Cardiac fibroblast (primary cell): ENCODE data around the gene LRRC4C.

Experiments used
- DNase-seq, 2 donors: peaks; one replicate each; pipeline versions ENCODE4 v3.0.0 to v3.0.0-alpha.2; 2010; ENCODE audit warnings: low read depth in 2 of 2
- H3K4me3 ChIP-seq, 2 donors: replicated peaks in 1 of 2; 1 replicate in 1 of 2; 2 replicates in 1 of 2; pipeline ENCODE4 v1.5.1; 2011; ENCODE audit warnings: low read depth in 2 of 2, low read length in 2 of 2, mild to moderate bottlenecking in 2 of 2, moderate library complexity in 1 of 2
- TF ChIP-seq, protein P1 (sequence below): IDR thresholded peaks from one replicate; pipeline ENCODE4 v1.5.1; 2011; ENCODE audit warnings: low read depth, mild to moderate bottlenecking, low read length, inconsistent platforms

Gene LRRC4C

DNA sequence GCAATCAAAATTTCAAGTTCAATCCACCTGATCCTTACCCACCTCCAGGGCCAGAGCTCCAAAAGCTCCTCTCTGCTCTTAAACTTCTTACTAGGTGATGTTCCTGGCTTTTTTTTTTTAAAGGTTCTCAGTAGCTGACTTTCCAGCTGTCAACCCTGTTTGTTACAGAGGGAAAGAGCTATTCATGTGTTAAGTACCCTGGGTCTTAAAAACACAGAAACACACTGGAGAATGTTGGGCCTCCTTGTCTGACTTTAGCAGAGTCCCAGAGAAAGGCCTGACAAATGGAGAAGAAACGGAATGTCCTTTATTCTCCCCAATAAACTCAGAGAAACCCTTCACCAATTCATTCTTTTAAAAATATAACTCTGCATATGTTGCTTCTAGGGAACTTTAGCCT is 3.2 kb downstream of the LRRC4C start:
- H3K4me3 ChIP-seq = no peak overlapping the region
- TF ChIP-seq, protein P1, sequence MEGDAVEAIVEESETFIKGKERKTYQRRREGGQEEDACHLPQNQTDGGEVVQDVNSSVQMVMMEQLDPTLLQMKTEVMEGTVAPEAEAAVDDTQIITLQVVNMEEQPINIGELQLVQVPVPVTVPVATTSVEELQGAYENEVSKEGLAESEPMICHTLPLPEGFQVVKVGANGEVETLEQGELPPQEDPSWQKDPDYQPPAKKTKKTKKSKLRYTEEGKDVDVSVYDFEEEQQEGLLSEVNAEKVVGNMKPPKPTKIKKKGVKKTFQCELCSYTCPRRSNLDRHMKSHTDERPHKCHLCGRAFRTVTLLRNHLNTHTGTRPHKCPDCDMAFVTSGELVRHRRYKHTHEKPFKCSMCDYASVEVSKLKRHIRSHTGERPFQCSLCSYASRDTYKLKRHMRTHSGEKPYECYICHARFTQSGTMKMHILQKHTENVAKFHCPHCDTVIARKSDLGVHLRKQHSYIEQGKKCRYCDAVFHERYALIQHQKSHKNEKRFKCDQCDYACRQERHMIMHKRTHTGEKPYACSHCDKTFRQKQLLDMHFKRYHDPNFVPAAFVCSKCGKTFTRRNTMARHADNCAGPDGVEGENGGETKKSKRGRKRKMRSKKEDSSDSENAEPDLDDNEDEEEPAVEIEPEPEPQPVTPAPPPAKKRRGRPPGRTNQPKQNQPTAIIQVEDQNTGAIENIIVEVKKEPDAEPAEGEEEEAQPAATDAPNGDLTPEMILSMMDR = no peak
- DNase-seq = no peak

DNA sequence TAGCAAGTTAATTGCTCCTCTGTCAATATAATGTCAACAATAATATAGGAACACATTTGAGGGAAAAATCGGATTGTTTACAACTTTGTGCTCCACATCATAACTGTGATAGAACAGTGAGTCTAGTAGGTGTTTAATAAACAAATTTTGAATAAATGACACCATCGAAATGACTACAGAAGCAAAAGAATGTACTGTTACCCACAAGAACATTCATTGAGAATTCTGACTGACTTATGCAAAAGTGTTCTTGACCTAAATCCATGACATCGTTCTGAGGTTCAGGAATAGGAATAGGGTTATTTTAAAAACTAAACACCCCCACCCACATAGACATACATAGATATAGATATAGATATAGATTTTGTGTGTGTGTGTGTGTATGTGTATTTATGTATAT is 8.4 kb downstream of the LRRC4C start:
- TF ChIP-seq, protein P1 = no peak

DNA sequence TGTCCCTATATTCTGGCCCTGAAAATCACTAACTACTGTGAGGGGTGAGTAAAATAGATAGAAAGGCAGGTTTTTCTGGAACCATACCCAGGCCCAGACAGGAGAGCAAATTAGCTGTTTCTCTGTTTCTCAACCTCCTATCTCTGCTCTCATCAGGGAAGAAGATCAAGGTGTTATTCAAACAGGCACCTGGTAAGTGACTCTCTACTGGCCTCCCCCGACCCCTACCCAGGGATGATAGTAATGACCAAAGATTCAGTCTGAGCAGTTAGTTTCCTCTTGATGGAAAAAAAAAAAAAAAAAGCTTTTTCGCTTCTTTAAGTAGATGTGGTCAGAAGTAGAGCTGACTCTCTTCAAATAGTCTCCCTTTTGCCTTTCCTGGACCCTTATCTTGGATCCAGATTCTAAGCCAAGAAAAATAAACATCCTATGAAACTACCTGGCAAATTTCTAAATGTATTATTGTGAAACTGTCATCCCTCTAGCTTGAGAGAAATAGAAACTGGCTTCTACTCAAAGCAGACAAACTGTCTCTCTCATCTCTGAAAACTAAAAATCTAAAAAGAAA is 9.9 kb downstream of the LRRC4C start:
- no peak overlapping the region for H3K4me3 ChIP-seq
- TF ChIP-seq, protein P1 = no peak
- DNase-seq = no peak

More for the DNA sequence above, 8.4 kb downstream of the LRRC4C start:
- no peak for DNase-seq
- no peak overlapping the region for H3K4me3 ChIP-seq

DNA sequence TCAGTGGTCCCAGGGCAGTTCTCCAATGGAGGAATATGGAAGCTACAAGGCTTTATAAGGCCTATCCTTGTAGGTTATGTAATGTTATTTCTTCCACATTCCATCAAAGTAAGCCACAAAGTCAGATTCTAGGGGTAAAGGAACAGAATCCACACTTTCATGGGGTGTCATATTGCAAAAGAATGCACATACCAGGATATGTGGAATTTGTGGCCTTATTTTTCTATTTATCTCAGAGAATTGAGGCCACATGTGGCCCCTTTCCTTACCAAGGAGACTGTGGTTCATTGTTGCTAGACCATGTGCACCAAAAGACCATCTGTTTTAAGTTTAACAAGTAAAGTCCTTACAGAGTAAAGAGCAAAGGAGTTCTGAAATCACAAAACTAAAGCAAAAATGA is 12.9 kb downstream of the LRRC4C start:
- TF ChIP-seq, protein P1 = no peak
- DNase-seq = no peak
- no peak overlapping the region for H3K4me3 ChIP-seq

DNA sequence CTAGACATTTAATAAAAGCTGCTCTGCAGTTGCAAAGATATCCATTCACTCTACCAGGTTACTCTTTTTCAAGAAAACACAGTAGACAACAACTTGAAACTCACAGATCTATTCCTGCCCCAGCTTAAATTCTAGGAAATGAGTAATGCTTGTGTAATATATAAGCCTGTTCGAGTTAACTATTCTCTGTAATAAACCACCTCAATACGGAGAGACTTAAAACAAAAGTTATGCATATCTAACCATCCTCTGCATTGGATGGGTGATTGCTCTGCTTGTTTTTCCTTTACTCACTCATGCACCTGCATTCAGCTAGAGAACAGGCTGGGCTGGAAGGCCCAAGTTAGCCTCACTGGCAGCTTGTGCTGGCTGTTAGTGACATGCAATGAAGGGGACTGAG is 13.3 kb downstream of the LRRC4C start:
- peak in 1 of 2 donors; percentile 41 for DNase-seq
- TF ChIP-seq, protein P1 = no peak

DNA sequence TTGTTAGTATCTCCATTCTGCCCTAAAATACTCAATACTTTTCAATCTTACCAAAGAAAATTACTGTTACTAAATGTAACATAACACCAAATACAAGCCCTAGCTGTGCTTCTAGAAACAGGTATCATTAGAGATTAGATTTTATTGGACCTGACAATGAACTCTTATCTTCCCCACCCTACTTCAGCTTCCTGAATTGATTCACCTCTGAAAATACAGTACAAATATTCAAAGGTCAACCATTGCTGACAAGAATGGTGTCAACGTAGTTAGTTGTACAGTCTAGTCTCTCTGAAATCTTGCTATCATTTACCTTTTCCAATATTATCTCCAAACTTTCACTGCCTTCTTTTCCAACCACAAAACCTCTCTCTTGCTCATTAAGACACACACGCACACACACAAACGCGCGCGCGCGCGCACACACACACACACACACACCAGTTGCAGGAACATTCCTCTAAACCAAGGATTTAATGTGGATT is 22.4 kb downstream of the LRRC4C start:
- no peak for DNase-seq
- TF ChIP-seq, protein P1 = no peak
- no peak overlapping the region for H3K4me3 ChIP-seq

More for the DNA sequence above, 13.3 kb downstream of the LRRC4C start:
- H3K4me3 ChIP-seq = no peak overlapping the region

DNA sequence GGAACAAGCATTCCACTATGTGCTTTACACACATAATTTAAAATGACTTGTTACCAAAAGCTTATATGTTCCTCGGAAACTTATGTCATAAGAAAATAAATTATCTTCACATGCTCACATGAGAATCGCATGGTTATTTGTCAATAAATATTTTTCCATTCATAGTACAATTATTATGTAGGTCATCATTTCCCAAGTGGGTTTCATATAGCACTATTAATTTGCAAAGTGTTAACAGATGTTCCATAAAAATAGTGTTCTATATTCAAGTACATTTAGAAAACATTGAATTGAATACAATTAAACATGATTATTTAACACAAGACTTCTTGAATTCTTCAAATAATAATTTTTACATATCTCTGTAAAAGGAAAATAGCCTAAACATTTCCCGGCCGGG is 23.9 kb downstream of the LRRC4C start:
- DNase-seq = no peak
- H3K4me3 ChIP-seq = no peak overlapping the region
- TF ChIP-seq, protein P1 = no peak
